Stimulated activated effector memory CD8-positive, alpha-beta T cell treated with anti-CD3 and anti-CD28 coated beads, Interleukin-12 subunit alpha, Interleukin-12 subunit beta, amount 100 ng/mL, for 72 hours (primary cell): ENCODE measurements around the gene USP40.

Experiments
- ATAC-seq: fragments of 150-1000 bp; cut with Tn5 transposase; 2 replicates; pipeline ENCODE4 v1.10.0; 2021
- DNase-seq, 2 donors: peaks; one replicate each; pipeline ENCODE4 v3.0.0; 2021 to 2022; ENCODE audit warnings: low spot score in 2 of 2
- H3K27ac Mint-ChIP-seq: one replicate; pipeline ENCODE4 v1.8.0; 2022; ENCODE audit warnings: mild to moderate bottlenecking, mixed read lengths
- H3K36me3 Mint-ChIP-seq: one replicate; pipeline ENCODE4 v1.8.0; 2022; ENCODE audit warnings: mild to moderate bottlenecking, mixed read lengths
- H3K4me1 Mint-ChIP-seq: one replicate; pipeline ENCODE4 v1.8.0; 2022; ENCODE audit warnings: mixed read lengths
- H3K4me3 Mint-ChIP-seq: one replicate; pipeline ENCODE4 v1.8.0; 2022; ENCODE audit warnings: mild to moderate bottlenecking, mixed read lengths
- H3K9me3 Mint-ChIP-seq: one replicate; pipeline ENCODE4 v1.8.0; 2022; ENCODE audit warnings: mixed read lengths

USP40 gene

GRCh38 chr2:233490831-233491230 lies 75.8 kb downstream of the USP40 start:
- Mint-ChIP-seq H3K4me3 (no peak overlapping the region), H3K9me3 (no peaks in the 10 kb centered on the region), H3K36me3 (peaks cover 37% of the 10 kb centered on the region), H3K27ac (no peak overlapping the region), H3K4me1 (no peaks in the 10 kb centered on the region)
- DNase-seq = no peak
- no peak for ATAC-seq

- DNase-seq (no peak), ATAC-seq (no peak)
- Mint-ChIP-seq H3K27ac (no peak overlapping the region), H3K9me3 (no peaks in the 10 kb centered on the region), H3K36me3 (peaks cover 40% of the 10 kb centered on the region), H3K4me3 (no peak overlapping the region), H3K4me1 (no peaks in the 10 kb centered on the region)
Observed at GRCh38 chr2:233489666-233490065, 76.9 kb downstream of the USP40 start.

- no peak for ATAC-seq
Observed at GRCh38 chr2:233489143-233489542, 77.4 kb downstream of the USP40 start.

GRCh38 chr2:233487748-233488345 lies 78.7 kb downstream of the USP40 start:
- Mint-ChIP-seq H3K9me3 (no peaks in the 10 kb centered on the region), H3K4me1 (no peaks in the 10 kb centered on the region), H3K36me3 (peaks cover 51% of the 10 kb centered on the region), H3K27ac (no peak overlapping the region), H3K4me3 (no peak overlapping the region)
- no peak for ATAC-seq
- DNase-seq = no peak

More at GRCh38 chr2:233489143-233489542, 77.4 kb downstream of the USP40 start:
- Mint-ChIP-seq H3K27ac (no peak overlapping the region), H3K4me3 (no peak overlapping the region), H3K9me3 (no peaks in the 10 kb centered on the region), H3K4me1 (no peaks in the 10 kb centered on the region), H3K36me3 (peaks cover 46% of the 10 kb centered on the region)
- DNase-seq = no peak

- Mint-ChIP-seq H3K4me1 (no peaks in the 10 kb centered on the region), H3K36me3 (peaks cover 55% of the 10 kb centered on the region), H3K9me3 (no peaks in the 10 kb centered on the region), H3K27ac (peak overlapping the region; percentile 1), H3K4me3 (no peak overlapping the region)
- no peak for ATAC-seq
- no peak for DNase-seq
Observed at GRCh38 chr2:233486778-233487552, 79.6 kb downstream of the USP40 start.

GRCh38 chr2:233486357-233486756 lies 80.2 kb downstream of the USP40 start:
- Mint-ChIP-seq H3K4me3 (no peak overlapping the region), H3K4me1 (no peaks in the 10 kb centered on the region), H3K27ac (peak overlapping the region; percentile 1), H3K36me3 (peaks cover 55% of the 10 kb centered on the region), H3K9me3 (no peaks in the 10 kb centered on the region)
- no peak for ATAC-seq
- DNase-seq = no peak

- H3K9me3 Mint-ChIP-seq = no peaks in the 10 kb centered on the region
- peak overlapping the region; percentile 23 for H3K27ac Mint-ChIP-seq
- H3K4me3 Mint-ChIP-seq = no peak overlapping the region
- H3K36me3 Mint-ChIP-seq = peaks cover 55% of the 10 kb centered on the region
- H3K4me1 Mint-ChIP-seq = no peaks in the 10 kb centered on the region
- no peak for DNase-seq
- no peak for ATAC-seq
Observed at GRCh38 chr2:233485726-233486125, 80.9 kb downstream of the USP40 start.

- Mint-ChIP-seq H3K4me3 (no peak overlapping the region), H3K4me1 (peaks cover 5% of the 10 kb centered on the region), H3K36me3 (peaks cover 34% of the 10 kb centered on the region), H3K27ac (no peak overlapping the region), H3K9me3 (no peaks in the 10 kb centered on the region)
- ATAC-seq (no peak), DNase-seq (peak in 1 of 2 donors; percentile 38)
Observed at GRCh38 chr2:233482616-233483015, 84.0 kb downstream of the USP40 start.

GRCh38 chr2:233481368-233482142 lies 85.0 kb downstream of the USP40 start:
- Mint-ChIP-seq H3K27ac (no peak overlapping the region), H3K9me3 (no peaks in the 10 kb centered on the region), H3K4me1 (peaks cover 5% of the 10 kb centered on the region), H3K36me3 (peaks cover 34% of the 10 kb centered on the region), H3K4me3 (no peak overlapping the region)
- DNase-seq (peak in 1 of 2 donors; percentile 43), ATAC-seq (no peak)

- no peaks in the 10 kb centered on the region for H3K9me3 Mint-ChIP-seq
- H3K4me1 Mint-ChIP-seq = peaks cover 5% of the 10 kb centered on the region
- peaks cover 33% of the 10 kb centered on the region for H3K36me3 Mint-ChIP-seq
- DNase-seq = peak in 1 of 2 donors; percentile 46
- H3K27ac Mint-ChIP-seq = peak overlapping the region; percentile 61
- peak; percentile 8 for ATAC-seq
- H3K4me3 Mint-ChIP-seq = no peak overlapping the region
Observed at GRCh38 chr2:233480490-233481202, 85.9 kb downstream of the USP40 start.

- ATAC-seq (peak; percentile 37), DNase-seq (peak in 1 of 2 donors; percentile 43)
- Mint-ChIP-seq H3K36me3 (peaks cover 30% of the 10 kb centered on the region), H3K4me3 (no peak overlapping the region), H3K27ac (peak overlapping the region; percentile 61), H3K9me3 (no peaks in the 10 kb centered on the region), H3K4me1 (peaks cover 5% of the 10 kb centered on the region)
Observed at GRCh38 chr2:233479616-233480489, 86.7 kb downstream of the USP40 start.

- ATAC-seq = no peak
- H3K4me1 Mint-ChIP-seq = peaks cover 5% of the 10 kb centered on the region
- H3K9me3 Mint-ChIP-seq = no peaks in the 10 kb centered on the region
- H3K36me3 Mint-ChIP-seq = peaks cover 14% of the 10 kb centered on the region
- H3K4me3 Mint-ChIP-seq = no peak overlapping the region
- no peak overlapping the region for H3K27ac Mint-ChIP-seq
- DNase-seq = no peak
Observed at GRCh38 chr2:233477548-233478433, 88.8 kb downstream of the USP40 start.

- Mint-ChIP-seq H3K27ac (peak overlapping the region; percentile 23), H3K4me3 (no peak overlapping the region), H3K9me3 (no peaks in the 10 kb centered on the region), H3K4me1 (peaks cover 5% of the 10 kb centered on the region), H3K36me3 (peaks cover 17% of the 10 kb centered on the region)
- no peak for ATAC-seq
- DNase-seq = no peak
Observed at GRCh38 chr2:233476651-233477547, 89.7 kb downstream of the USP40 start.
